NCI-H146 treated with DMSO at 0.1 percent for 48 hours (cell line): ENCODE results near the gene SLC34A3.

ENCODE experiments used
- DNase-seq: peaks from one replicate; lab custom pipeline; 2025; ENCODE audit not compliant: unreplicated experiment; lab: John Stamatoyannopoulos, UW

Gene SLC34A3

GRCh38 chr9:137275203-137275587, 44.5 kb downstream of the SLC34A3 start:
- no peak for DNase-seq

- no peak for DNase-seq
Measured at GRCh38 chr9:137275588-137276472, 45.1 kb downstream of the SLC34A3 start.

GRCh38 chr9:137276473-137277328, 46.0 kb downstream of the SLC34A3 start:
- DNase-seq, result no peak

- no peak for DNase-seq
Measured at GRCh38 chr9:137277329-137278041, 46.8 kb downstream of the SLC34A3 start, which contains the start of gene TOR4A. Gene TOR4A (plus strand): TSS chr9:137277726. CDS start chr9:137278690, 964 bp downstream.

GRCh38 chr9:137278061-137278701, 47.5 kb downstream of the SLC34A3 start:
- no peak for DNase-seq

- DNase-seq, result no peak
Measured at GRCh38 chr9:137278721-137279711, 48.3 kb downstream of the SLC34A3 start.

GRCh38 chr9:137279741-137280473, 49.2 kb downstream of the SLC34A3 start:
- no peak for DNase-seq

- no peak for DNase-seq
Measured at GRCh38 chr9:137280474-137281344, 50.0 kb downstream of the SLC34A3 start.

- DNase-seq, result no peak
Measured at GRCh38 chr9:137281345-137282116, 50.8 kb downstream of the SLC34A3 start.
